GM12874 (cell line): ENCODE measurements around the gene CLDN8.

Experiments
- TF ChIP-seq, protein P1 (sequence below): IDR thresholded peaks from 2 replicates; pipeline ENCODE4 v1.5.1; 2011; ENCODE audit warnings: low read depth, mild to moderate bottlenecking, control low read depth, low read length, moderate library complexity; ENCODE audit not compliant: insufficient read depth

Gene CLDN8

DNA sequence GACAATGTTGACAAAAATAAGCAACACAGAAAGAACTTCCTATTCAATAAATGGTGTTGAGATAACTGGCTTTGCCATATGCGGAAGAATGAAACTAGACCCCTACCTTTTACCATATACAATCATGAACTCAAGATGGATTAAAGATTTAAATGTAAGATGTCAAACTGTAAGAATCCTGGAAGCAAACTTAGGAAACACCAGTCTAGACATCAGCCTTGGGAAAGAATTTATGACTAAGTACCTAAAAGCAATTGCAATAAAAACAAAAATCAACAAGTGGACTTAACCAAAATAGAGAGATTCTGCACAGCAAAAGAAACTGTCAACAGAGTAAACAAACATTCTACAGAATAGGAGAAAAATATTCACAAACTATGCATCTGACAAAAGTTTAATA, 16.1 kb upstream of the CLDN8 start:
- TF ChIP-seq, protein P1, sequence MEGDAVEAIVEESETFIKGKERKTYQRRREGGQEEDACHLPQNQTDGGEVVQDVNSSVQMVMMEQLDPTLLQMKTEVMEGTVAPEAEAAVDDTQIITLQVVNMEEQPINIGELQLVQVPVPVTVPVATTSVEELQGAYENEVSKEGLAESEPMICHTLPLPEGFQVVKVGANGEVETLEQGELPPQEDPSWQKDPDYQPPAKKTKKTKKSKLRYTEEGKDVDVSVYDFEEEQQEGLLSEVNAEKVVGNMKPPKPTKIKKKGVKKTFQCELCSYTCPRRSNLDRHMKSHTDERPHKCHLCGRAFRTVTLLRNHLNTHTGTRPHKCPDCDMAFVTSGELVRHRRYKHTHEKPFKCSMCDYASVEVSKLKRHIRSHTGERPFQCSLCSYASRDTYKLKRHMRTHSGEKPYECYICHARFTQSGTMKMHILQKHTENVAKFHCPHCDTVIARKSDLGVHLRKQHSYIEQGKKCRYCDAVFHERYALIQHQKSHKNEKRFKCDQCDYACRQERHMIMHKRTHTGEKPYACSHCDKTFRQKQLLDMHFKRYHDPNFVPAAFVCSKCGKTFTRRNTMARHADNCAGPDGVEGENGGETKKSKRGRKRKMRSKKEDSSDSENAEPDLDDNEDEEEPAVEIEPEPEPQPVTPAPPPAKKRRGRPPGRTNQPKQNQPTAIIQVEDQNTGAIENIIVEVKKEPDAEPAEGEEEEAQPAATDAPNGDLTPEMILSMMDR, result no peak

DNA sequence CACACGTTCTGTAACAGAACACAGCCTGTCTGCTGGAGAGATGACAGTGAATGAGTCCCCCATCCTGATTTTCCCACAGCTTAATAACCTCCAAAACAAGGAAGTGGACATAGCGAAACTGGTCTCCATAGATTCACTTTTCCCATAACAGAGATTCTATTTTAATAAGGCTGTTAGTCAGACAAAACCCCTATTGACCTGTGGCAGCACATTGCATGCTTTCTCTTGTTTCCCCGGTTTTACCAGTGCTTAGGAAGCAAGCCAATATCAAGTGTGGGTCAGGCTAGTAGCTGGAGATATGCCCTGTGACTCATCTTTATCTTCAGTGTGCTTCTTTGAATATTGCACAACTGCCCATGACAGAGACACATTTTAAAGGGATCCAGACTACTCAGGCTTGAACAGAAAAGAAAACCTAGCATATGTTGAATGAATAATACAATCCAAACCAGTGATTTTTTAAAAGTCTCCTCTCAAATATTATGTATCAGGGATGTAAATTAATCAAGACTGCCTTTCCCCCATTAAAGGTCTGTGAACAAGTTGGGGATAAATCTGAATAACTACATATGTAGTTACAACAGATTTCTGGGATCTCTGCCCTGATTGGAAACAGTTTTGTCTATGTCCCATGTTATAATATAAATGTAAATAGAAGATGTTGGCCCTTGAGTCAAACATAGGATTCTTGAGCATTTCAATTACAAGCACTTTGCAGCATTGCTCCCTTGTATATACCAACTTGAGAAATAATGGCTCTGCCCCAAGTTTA, 11.9 kb upstream of the CLDN8 start:
- TF ChIP-seq, protein P1, result no peak

DNA sequence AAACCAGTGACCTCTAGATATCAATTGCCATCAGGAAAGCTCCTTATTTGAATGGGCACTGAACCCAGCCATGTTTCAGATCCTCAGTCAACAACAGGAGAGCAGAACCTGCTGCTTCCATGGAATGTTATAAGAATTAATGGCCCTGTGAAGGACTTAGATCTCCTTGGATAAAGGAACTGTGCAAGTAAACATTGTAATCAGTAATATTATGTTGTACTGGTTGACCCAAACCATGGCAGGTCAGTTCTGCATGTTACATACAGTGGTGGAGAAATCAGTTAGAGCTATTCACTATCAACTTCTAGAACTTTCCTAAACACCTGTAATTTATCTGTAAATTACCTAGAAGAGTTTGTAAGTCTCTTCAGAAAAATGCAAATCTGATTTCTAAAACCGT, 11.2 kb upstream of the CLDN8 start:
- TF ChIP-seq, protein P1, result no peak

DNA sequence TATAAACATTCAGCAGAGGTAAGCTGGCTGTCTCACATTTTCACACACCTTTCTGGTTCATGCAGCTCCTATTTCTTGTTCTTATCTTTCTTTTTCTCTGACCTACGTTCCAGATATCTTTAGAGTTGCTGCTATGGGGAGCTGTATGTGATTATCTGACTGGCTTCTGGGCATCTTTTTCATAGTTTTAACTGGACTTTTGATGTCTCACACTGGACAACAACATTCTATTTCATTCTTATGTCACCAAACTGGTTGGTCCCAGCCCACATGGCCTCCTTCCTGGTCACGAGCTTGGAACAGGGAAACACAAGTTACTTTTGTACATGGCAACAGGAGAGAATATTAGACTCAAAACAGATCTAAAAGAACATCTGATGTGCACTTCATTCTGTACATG, 7.7 kb upstream of the CLDN8 start:
- TF ChIP-seq, protein P1, result no peak

DNA sequence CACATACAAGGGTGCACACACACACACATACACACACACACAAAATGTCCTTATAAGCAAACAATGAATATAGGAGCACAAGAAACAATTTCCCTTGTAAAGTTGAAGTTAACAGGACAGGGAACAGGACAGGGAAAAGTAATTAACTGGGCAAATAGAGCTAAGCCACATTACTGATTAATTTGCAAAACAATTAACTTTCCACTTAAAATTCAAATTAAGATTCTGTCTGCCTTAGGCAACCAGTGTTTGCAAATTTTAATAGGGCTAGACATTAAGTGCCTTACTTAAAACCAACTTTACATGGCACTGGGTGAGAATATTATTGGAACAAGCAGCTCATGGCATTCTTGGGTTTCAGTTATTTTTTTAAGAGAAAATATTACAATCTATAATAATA, 6.8 kb upstream of the CLDN8 start:
- TF ChIP-seq, protein P1, result no peak

DNA sequence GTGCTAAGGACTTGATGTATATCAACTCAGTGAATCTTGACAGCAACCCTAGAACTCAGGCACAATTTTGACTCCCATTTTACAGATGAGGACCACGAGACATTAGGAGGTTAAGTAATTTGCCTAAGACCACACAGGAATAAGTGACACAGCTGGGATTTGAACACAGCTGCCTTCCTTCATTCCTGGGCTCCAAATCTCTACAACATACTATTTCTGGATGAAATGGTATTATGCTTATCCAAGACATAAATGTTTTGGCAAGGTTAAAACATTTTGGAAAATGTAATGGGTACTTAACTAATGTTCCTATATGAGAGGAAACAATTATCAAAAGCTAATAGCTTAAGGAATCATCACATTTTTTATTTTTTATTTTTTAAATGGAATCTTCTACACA, 4.8 kb downstream of the CLDN8 start:
- TF ChIP-seq, protein P1, result no peak

DNA sequence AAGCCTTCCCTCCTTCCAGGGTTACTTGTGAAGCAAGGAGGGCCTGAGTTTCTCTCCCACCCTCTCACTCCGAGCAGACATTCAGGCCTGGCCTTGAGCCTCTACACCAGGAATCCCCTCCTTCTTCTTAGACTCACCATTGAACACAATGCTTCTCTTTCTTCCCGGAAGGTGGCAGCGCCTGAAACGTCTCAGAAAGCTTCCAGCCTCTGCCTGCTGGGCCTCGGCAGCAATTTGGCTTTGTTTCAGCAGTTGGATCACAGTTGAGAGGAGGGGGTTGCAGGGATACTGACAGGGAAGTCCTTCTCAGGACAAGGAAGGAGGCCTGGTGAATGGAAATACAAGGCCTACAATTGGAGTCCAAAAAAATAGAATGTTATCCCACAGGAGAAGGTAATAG, 6.3 kb downstream of the CLDN8 start:
- TF ChIP-seq, protein P1, result no peak
